ENCODE results near the gene STX16.

The STX16 gene

DNA sequence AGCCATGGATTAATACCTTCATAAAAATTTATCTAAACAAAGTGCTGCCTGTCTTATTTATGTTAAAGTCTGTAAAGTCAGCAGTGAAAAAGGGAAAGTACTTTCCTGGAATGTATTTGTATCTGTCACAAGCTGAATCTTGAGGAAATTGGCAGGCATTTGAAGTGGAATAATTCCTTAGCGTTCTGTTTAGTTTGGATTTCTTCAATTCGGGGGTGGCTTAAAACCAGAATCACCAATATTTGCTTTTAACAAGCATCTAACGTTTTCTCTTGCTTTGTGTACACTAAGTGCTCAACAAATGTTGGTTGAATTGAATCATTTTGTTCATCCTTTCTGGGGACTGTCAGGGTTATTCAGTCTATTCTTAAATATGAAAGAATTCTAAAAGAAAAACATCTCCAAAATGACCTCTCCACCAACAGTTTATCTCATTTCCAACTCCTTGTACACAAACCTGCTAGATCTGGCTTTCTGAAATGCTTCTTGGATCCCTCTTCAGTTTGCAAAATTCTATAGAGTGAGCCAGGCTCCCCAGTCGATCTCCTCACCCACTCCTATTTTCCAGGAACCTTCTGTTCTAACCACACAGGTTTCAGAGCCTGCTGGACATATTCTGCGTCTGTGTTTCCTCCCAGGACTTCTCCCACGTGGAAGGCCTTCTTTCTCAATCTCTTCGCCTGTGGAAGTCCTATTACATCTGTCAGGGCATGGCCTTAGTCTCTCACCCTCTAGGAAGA is 39.5 kb downstream of the STX16 start:
- H3K4me3 ChIP-seq (ENCODE audit: low read depth, low read length): no peak overlapping the region

DNA sequence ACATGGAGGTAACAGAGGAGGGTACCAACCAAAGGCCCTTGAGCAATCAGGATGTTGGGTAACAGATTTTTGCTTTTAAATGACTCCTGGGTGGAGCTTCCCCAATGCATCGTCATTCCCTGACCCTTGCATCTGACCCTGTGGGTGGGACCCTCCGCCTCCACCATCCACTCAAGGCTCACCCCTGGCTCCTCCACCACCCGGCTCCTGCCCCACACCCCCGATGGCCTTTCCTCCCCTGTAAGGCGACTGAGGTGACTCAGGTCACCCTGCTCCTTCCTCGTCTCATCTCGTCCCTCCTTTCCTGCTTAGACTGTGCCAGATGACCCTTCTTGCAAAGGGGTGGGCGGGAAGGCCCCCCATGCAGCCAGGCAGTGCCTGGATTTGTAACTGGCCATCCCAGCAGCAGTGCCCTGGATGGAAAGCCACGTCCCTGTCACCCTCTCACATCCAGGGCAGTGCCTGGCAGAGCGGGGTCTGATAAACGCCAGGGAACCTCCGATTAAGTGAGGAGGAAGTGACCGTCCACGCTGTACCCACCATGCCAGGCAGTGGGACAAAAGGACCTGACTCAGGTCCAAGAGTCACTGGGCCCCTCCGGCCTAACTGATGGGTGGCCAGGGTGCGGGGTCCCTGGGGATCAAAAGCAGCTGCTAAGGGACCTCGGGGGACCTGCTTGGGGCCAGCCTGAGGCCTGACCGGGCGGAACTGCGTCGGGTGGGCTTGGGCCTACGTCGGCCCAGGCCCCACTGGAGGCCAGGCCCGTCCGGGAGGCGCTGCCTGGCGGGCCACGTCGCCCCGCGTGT is 40.9 kb downstream of the STX16 start:
- TF ChIP-seq, protein P1, sequence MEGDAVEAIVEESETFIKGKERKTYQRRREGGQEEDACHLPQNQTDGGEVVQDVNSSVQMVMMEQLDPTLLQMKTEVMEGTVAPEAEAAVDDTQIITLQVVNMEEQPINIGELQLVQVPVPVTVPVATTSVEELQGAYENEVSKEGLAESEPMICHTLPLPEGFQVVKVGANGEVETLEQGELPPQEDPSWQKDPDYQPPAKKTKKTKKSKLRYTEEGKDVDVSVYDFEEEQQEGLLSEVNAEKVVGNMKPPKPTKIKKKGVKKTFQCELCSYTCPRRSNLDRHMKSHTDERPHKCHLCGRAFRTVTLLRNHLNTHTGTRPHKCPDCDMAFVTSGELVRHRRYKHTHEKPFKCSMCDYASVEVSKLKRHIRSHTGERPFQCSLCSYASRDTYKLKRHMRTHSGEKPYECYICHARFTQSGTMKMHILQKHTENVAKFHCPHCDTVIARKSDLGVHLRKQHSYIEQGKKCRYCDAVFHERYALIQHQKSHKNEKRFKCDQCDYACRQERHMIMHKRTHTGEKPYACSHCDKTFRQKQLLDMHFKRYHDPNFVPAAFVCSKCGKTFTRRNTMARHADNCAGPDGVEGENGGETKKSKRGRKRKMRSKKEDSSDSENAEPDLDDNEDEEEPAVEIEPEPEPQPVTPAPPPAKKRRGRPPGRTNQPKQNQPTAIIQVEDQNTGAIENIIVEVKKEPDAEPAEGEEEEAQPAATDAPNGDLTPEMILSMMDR (IDR thresholded peaks at IDR 0.05; ENCODE audit: borderline replicate concordance, insufficient read depth, low read depth, low read length): no peak
- H3K4me3 ChIP-seq (ENCODE audit: low read depth, low read length): peak overlapping the region; percentile 6

More for the DNA sequence above, 39.5 kb downstream of the STX16 start:
- TF ChIP-seq, protein P1 (IDR thresholded peaks at IDR 0.05; ENCODE audit: borderline replicate concordance, insufficient read depth, low read depth, low read length): no peak

DNA sequence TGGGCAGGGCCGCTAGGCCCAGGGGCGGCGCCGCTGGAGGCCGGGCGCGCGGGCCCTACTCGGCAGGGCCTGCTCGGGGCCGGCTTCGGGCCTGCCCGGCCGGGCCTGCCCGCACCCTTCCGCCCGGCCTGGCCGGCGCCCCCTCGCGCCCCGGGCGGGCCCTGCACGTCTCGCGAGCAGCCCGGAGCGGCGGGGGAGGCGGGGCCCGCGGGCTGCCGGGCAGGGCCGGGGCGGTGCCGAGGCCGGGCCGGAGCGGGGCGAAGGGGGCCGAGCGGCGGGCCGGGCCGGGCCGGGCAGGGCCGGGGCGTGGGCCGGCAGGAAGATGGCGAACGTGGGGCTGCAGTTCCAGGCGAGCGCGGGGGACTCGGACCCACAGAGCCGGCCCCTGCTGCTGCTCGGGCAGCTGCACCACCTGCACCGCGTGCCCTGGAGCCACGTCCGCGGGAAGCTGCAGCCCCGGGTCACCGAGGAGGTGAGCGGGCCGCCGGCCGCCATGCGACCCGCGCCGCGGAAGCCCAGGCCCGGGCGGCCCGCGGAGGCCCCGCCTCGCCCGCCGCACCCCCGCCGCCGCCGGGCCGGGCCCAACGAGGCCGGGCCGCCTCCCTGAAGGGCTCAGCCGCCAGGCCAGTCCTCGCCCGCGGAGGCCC is 41.6 kb downstream of the STX16 start, which contains the start of gene NPEPL1:
NPEPL1 (plus strand) TSS at position 222 of the 647 bp plus-strand sequence; CDS start at position 323, 101 bp downstream.
- TF ChIP-seq, protein P1 (IDR thresholded peaks at IDR 0.05; ENCODE audit: borderline replicate concordance, insufficient read depth, low read depth, low read length): peak; percentile 49; the same call in 1 of the 2 replicates
- peak within 1 kb of the TSS; percentile 58 for H3K4me3 ChIP-seq (ENCODE audit: low read depth, low read length)

DNA sequence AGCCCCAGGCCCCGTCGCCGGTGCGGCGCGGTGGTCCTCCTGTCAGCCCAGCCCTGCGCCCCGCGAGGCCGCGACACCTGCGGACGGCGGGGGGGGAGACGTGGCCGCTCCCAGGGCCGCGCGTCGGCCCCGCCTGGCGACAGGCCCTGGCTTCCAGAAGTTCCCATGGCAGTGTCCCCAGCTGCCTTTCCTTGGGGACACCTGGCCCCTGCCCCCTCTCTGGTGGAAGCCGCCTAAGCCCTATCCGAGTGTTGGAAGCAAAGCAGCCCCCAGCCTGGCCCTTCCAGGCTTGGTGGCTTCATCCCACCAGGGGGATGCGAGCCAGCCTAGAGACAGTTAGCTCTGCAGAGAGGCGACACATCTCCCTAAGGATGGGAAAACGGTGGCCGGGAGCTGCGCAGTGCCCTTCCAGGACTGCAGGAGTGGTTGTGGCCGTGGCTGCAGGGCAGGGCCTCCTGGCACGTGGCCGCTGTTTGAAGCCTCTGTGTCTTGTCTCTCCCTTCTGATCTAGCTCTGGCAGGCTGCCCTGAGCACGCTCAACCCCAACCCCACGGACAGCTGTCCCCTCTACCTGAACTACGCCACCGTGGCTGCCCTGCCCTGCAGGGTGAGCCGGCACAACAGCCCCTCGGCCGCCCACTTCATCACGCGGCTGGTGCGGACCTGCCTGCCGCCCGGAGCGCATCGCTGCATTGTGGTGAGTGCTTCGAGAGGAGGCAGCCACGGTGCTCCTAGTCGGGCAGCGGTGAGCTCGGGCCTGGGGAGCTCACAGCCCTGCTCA is 42.3 kb downstream of the STX16 start:
- TF ChIP-seq, protein P1 (IDR thresholded peaks at IDR 0.05; ENCODE audit: borderline replicate concordance, insufficient read depth, low read depth, low read length): no peak
- H3K4me3 ChIP-seq (ENCODE audit: low read depth, low read length): peak overlapping the region; percentile 58

DNA sequence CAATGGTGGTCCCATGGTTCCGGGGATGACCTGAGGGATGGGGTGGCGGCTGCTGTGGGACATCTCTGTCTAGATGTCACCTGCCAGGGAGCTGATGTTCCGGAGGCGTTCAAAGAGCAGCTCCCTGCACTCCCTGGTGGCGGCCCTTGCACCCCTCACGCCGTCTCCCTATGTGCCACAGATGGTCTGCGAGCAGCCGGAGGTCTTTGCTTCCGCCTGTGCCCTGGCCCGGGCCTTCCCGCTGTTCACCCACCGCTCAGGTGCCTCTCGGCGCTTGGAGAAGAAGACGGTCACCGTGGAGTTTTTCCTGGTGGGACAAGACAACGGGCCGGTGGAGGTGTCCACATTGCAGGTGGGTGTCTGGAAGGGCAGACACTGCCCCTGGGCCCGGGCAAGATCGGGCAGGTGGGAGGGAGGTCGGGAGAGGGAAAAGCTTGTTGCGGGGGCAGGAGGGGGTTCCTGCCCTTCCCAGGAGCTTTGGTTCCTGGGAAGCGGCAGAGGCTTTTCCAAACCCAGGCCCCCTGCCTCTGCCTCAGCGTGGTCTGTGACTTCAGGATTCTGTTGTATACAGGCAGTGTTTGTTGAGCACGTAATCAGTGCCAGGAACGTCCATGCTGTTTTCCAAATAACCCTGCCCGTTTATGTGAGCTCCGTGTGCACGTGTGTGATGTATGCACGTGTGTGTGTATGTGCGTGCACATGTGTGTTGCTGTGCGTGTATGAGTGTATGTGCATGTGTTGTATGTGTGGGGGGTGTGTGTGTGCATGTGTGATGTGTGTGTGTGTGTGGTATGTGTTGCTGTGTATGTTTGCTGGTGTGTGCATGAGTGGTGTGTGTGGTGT is 43.4 kb downstream of the STX16 start:
- no peak overlapping the region for H3K4me3 ChIP-seq (ENCODE audit: low read depth, low read length)
- TF ChIP-seq, protein P1 (IDR thresholded peaks at IDR 0.05; ENCODE audit: borderline replicate concordance, insufficient read depth, low read depth, low read length): no peak

Data from GM12875 (cell line).